LNCAP (cell line): ENCODE data around the gene TEC.

ENCODE experiments used
- CTCF ChIP-seq: fragments of 450-650 bp; IDR thresholded peaks from 2 replicates; pipeline ENCODE4 v1.5.1; 2017; ENCODE audit warnings: mild to moderate bottlenecking

TEC gene

GRCh38 chr4:48105230-48105629 lies 164.4 kb downstream of the TEC start:
- no peak for TF ChIP-seq CTCF

GRCh38 chr4:48103483-48104139 lies 166.0 kb downstream of the TEC start:
- no peak for TF ChIP-seq CTCF

- no peak for TF ChIP-seq CTCF
These were observed 167.3 kb downstream of the TEC start for GRCh38 chr4:48102303-48102702.

- TF ChIP-seq CTCF, result no peak
These were observed 169.4 kb downstream of the TEC start for GRCh38 chr4:48100256-48100655.

- TF ChIP-seq CTCF, result no peak
These were observed 174.2 kb downstream of the TEC start for GRCh38 chr4:48095441-48095840.

- no peak for TF ChIP-seq CTCF
These were observed 175.6 kb downstream of the TEC start for GRCh38 chr4:48093991-48094416.

GRCh38 chr4:48090621-48091020 lies 179.0 kb downstream of the TEC start:
- no peak for TF ChIP-seq CTCF
